Hepatic stellate cell (primary cell): Measurements from ENCODE around the gene TMEM255B.

Source experiments
- DNase-seq: peaks from one replicate; pipeline ENCODE4 v3.0.0; 2011; ENCODE audit warnings: low spot score

TMEM255B gene

DNA sequence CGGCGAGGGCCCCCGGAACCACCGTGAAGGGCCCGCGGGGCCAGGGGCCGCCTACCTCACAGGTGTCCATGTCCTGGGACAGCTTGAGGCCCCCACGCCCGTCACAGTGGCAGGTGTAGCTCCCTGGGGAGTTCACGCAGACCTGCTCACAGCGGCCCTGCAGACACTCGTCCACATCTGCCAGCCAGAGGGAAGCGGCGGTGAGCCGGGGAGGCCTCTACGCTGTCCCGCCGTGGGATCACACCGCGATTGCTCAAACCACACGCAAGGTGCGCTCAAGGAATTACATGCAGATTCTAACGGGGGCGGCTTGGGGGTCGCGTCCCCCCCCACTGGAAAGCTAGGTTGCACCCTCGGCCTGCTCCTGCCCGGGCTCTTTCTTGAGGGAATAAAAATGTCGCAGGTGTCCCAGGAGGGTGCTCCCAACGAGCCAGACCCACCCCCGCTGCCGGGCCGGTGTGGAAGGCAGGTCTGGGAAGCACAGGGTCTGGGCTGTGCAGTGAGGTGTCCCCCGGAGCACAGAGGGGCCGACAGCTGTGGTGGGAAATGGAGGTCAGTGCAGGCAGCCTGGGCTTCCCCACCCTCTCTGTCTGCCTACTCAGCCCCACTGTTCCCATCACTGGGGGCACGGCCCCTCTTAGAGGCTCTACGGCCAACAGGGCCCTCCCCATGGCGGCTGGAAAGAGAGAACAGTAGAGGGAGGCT is 75.6 kb downstream of the TMEM255B start:
- no peak for DNase-seq

DNA sequence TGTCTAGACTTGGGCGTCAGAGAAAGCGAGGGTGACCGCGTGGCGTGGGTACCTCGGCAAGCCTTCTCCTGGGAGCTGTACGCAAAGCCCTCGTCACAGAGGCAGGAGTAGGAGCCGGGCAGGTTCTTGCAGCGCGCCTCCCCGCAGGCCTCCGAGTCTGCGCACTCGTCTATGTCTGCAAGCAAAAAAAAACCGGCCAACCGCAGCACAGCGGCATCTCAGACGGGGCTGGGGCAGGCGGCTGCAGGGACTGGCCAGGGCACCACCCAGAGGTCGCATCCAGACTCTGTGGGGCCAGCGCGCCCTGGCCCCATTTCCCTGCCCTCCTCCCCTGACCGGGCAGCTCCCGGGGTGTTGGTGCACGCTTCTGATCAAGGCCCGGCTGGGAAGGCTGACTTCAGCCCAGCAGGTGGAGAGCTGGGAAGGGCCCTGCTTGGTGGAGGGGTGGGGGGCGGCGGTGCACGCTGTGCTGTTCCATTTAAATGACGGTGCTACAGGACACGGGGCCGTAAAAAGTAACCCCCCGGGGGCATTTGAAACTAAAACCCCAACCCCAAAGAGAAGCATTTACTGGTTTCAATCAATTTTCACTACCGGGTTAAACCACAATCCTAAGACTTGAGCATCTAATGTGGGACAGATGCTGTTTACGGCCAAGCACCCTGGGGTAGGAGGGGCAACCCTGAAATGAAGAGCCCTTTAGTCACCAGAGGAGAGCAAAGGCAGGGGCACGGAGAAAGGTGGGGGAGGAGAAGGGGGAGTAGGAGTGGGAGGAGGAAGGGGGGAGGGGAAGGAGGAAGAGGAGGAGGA is 76.6 kb downstream of the TMEM255B start:
- peak; percentile 62 for DNase-seq

DNA sequence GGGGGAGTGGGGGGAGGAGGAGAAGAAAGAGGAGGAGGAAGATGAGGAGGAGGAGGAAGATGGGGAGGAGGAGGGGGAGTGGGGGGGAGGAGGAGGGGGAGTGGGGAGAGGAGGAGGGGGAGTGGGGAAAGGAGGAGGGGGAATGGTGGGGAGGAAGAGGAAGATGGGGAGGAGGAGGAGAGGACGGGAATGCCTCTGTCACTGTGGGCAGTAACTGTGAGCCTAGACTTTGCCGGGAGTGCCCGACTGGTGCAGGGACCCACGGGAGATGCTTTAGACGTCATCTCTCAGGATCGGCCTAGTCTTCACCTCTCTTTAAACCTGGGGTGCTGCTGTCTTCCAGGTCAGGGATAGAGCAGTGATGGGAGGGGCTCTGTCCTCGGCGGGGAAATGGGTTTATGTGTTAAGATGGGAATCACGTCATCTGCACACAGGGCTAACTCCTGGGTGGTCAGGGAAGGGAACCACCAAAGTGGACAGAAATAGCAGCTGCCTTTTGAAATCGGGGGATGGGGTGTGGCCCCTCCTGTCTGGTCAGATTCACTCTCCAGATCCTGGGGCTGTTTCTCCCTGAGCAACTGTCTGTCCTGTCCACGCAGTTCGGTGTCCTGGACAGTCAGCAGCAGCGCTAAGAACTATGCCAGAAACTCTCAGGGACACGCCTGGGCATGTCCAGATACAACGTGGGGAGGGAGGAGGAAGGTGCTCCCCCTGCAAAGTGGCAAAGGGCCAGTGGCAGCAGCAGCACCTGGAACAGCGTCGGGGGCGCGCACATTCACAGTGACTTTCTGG is 77.9 kb downstream of the TMEM255B start:
- DNase-seq = peak; percentile 74

DNA sequence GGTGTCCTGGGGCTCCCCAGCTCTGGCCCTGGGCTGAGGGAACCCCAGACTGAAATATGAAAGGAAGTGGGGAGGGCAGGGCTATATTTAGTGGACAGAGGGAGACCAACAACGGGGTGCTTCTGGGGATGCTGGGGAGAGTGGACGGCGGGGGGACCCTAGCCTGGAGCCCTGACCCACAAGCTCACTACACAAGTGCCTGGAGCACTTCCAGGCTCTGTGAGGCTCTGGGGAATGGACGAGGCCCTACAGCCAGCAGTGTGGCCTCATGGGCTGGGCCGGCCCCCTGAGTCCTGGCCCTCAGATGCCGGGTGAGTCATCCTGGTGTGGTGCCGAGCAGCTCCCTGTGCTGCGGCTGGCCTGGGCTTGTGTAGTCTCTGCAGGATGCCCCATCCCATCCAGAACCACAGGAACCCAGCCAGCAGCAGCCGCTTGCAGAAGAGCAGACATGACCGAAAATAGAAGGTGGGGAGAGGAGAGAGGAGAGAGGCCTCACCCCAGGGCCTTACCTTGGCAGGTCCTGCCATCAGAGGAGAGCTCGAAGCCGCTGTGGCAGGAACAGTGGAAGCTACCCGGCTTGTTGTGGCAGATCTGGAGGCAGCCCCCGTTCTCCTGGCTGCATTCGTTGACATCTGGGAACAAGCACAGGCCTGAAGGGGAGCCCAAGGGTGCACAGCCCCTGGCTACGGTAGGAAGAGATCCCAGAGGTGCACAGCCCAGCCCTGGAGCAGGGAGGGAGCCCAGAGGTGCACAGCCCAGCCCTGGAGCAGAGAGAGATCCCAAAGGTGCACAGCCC is 78.7 kb downstream of the TMEM255B start:
- peak; percentile 98 for DNase-seq

DNA sequence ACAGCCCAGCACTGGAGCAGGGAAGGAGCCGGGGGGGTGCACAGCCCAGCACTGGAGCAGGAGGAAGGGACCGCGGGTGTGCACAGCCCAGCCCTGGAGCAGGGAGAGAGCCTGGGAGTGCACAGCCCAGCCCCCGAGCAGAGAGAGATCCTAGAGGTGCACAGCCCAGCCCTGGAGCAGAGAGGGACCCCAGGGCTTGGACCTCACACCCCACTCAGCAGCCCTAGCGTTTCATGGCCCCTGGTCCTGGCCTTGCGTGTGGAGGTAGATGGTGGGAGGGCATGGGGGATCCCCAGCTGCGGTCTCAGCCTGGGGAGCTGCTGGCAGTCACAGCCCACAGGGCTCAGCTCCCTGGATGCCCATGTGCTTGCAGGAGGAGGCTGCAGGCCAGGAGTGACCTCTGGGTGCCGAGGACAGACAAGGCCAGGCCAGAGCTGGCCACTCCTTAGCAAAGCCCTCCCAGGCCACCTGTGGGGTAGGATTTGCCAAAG is 79.7 kb downstream of the TMEM255B start:
- DNase-seq = no peak

DNA sequence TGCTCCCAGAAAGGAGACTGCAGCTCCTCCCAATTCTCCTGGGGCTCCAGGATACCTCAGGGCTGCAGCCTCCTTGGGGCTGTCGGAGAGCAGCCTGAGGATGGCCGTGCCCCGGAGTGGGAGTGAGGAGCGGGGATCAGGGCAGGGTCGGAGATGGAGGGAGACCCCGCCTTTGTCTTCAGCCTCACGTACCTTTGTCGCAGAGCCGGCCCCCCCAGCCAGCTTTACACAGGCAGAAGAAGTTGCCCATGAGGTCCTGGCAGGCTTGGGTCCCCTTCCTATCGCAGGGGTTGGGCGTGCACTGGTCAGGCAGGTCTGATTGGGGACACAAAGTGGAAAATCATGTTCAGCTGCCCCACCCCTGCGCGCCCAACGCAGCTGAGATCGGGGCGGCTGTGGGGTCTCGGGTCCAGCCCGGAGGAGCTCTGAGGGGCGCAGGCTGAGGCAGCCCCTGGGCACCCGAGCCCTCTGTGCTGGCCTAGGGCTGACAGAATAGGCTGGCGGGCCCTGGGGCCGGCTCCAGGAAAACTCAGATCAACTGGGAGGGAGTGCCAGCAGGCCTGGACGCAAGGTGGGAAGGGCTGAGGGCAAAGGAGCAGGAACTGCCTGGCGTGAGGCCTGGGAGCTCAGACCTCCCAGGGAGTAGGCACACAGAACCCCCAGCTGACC is 80.6 kb downstream of the TMEM255B start:
- DNase-seq = no peak

DNA sequence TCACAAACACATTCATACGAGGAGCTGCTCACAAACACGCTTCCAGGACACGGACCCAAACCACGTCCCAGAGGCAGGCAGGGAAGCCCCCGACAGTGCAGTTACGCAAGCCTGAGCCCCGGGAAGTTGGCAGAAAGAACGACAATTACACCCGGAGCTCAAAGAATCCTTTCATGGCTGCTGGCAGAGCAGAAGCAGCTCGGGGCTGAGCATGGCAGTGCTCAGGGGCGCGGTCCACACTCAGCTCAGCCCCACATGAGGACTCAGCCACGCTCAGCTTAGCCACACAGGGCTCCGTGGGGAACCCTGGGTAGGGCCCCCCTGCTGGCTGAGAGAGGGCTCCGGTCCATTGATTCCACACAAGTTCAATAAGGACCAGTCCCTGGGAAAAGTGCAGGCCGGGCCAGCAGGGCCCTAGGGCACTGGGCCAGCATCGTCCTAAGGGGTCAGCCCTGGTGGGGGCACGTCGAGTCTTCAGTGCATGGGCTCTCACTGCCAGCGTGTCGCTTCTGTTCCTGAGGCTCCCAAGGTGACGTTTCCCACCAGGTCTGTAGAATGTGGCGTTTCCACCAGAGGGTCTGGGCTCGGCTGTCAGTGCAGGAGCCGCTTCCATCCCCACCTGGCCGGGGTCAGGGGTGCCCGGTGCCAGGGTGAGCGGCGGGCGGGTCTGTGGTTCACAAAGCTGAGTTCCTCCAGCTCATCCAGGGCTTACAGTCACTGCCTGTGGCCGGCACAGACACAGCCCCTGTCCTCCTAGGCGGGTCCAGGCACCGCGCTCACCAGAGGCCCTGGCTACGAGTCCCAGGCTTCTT is 81.7 kb downstream of the TMEM255B start:
- no peak for DNase-seq

DNA sequence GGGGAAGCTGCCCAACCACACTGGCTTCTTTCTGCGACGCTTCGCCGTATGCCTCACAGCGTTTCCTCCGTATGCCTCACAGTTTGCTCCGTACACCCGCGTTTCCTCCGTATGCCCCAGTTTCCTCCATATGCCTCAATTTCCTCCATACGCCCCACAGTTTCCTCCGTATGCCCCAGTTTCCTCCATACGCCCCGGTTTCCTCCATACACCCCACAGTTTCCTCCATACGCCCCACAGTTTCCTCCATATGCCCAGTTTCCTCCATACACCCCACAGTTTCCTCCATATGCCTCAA is 82.3 kb downstream of the TMEM255B start:
- DNase-seq = no peak

DNA sequence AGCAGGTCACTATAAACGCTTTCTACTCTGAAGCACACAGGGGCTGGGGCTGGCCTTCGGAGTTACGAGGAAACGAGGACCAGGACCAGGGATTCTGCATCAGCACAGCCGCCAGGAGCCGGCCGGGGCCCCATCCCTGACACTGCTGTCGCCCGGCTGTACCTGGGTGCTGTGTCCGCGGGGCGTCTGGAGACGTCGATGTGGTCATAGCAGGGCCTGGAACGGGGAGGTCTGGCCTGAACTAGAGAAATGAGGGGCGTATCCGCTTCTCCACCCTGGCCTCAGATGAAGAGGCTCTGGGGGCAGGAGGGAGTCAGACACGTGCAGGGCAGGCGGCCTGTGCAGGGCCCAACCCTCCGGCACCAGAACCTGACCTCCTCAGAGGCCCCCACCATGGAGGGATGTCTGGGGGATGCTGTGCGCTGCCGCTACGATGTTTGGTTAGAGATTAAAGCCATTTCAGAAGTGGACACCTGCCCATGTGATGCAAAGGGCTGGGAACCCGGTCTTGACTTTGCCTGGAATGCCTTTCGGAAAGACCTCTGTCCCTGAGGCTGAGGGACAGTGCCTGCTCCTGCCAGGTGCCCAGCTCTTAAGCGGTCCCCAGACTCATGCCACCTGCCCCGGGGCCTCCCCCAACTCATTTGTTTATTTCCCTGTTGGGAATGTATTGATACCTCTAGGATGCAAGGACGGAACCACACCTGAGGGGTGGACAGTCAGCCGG is 83.5 kb downstream of the TMEM255B start:
- DNase-seq = no peak

DNA sequence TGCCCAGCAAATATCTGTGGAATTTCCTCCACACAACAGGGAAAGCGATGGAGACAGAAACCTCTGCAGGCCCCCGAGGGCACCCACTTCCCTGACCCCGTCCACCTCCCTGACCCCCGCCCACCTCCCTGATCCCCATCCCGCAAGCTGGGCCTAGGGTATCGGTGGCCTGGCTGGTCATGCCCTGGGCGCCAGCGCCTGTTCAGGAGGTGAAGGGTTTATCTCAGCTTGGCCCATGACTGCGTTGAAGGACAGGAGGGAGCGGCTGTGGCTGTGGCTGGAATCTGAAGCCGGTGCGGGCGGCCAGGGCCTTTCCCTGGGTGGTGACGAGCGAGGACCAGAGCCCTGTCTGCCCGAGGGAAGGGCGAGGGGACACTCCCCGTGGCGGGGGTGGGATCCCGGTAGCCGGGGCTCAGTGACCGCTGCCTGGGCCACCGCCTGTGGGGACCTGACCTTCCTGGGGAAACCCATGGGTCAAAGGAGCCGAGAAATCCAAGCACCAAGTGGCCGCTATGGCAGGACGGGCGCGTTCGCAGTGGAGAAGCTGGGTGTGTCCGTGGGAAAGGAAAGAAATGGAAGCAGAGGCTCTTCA is 84.1 kb downstream of the TMEM255B start:
- no peak for DNase-seq

DNA sequence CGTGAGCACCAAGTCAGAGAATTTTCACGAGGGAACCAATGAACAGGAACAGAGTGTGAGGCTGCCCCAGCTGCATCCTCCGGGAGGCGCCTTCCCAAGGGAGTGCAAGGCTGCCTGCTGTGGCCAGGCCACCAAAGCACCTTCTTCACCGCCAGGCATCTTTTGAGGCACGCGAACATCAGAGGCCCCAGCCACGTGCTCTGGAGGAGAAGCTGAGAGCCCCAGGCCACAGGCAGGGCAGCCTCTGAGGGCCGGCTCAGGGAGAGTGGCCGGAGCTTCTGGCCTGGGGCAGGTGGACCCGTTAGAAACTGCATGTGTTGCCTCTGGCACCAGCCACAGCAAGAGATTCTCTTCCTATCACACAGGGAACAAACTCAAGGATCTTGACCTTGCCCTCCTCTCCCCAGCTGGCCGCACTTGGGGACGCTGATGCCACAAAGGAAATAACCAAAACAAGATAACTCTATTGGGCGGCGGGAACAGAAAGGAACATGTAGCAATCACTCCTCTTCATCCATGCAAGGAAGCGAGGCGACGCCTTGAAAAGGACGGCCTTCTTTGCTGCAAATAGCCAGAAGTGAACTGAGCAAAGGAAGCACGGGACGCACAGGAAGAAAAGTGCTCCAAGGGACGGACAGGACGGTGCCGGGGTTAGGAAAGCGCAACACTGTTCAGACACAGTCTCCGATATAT is 85.0 kb downstream of the TMEM255B start:
- no peak for DNase-seq

DNA sequence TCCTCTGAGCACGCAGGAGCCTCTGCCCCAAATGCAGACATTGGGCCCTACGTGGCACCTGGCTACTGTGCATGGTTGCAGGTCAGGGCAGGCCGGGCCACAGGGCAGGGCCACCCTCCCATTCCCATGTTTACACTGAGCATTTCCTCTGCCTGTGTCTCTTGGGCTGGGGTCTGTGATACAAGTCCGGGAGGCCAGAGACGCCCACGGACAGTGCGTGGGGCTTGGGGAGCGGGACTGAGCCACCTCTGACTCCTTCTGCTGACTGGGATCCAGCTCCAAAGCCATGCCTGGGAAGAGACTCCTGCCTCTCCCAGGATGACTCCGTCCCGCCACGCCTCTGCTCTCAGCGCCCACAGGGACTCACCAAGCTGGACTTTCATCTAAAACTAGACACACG is 86.0 kb downstream of the TMEM255B start:
- no peak for DNase-seq

DNA sequence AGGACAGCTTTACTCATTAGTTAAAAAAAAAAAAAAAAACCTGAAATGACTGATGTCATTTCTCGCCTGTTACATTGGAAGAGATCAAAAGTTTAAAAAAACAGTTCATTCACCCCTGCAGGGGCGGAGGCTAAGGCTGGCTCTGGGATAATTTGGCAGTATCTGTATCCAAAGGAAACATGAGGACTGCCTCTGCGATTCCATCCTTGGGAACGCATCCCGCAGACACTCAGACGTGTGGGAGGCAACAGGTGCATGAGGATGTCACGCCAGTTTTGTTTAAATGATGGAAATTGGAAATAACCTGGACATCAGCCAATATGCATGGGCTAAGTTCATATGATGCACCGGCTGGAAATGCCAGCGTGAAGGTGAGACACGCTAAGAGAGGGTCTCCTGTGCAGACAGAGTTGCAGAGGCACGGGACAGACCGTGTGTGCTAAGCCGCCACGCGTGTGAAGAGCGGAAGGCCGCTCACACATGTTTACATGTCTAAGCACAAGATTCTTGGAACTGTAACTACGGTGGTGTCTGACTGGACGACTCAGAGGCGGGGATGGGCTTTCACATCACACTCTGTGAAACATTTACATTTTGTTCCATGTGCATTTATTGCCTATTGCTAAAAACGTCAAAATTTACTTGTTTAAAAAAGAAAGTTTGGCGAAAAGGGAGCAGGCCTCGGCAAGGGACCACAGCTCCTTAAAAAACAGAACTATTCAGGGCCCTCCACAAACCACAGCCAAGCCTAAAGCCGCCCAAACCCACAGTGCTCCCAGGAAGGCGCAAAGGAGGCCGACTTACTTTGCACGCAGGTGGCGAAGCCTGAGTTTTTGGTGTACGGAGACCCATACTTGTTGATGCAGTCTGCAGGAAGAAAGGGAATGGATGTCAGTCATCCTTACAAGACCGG is 87.0 kb downstream of the TMEM255B start:
- DNase-seq = no peak

DNA sequence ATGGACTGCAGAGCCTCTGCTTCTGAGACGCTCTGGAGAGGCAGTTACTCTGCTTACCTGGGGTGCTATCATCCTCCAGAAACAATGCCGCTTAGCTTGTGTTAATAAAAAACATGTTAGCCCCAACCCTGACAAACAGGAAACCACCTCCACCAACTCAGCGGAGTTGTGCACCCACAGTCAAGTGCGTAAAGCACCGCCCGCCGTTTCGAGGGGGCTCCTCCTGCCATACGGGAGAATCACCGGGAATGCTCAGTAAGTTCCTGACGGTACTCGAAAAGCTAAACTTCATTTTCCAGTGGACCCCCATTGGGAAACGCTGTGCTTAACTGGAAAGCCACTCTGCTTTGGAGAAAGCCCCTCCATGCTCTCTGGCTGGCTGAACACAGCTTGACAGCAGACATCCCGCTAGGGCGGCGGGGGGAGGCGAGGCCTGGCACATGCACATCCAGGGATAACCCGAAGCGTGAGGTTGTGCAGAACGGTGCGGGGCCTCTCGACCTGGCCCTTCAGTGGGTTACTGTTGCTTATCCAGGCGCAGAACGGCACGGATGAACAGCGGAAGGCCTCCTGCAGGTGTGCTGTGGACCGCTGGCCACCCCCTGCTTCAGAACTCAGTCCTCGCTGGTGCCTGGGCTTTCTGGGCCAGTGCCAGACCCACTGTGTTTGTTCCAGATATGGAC is 87.8 kb downstream of the TMEM255B start:
- no peak for DNase-seq

DNA sequence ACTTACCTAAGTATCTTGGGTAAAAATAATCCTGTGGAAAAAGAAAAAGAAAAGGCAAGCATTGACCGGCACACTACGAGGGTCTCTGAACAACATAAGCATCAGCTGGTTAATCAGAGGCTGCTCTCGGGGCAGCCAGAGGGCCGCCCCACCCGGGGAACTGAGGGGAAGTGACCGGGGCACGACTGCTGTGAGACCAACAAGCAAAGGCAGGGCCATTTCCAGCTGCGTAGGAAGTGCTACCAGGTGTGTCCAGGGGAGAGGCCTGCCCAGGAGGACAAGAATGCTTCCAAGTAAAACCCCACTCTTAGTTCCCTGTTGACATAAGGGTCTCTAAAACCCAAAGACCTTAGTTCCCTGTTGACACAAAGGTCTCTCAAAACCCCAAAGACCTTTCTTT is 89.0 kb downstream of the TMEM255B start:
- DNase-seq = no peak

DNA sequence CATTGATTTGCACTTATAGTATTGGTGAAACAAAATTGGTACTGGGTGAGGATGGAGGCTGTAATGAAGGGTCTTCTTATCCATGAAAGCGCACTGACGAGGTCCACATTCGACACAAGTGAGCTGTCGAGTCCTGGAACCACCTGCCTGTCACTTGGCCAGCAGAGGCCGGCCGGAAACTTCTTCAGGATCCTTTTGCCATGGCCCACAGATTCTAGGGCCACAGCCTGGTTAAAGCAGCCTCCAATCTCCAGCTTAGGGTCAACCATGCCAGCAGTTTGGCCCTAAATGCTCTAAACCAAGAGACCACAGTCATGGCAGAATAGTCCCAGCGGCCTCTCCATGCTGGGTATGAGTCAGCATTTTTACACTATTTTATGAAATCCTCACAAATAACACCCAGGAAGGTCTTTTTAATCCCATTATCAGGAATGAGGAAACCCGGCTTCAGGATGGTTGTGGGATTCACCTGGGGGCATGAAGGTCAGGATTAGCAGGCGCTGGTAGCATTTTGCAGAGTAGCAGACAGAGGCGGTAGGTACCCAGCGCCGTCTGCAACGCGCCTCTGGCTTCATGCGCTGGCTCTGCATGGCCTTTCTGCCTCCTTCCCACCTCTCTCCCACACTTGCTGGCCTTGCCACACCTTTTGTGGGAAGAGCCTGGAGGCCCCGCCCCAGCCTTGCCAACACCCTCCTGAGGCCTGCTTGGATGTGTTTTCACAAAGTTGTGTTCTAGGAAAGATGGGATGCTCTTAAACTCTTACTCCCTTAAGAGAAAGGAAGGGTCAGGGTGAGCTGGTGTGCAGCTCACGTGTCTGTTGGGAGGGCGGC is 89.6 kb downstream of the TMEM255B start:
- no peak for DNase-seq
